HL-60 (cell line): ENCODE measurements around the gene THUMPD3.
A peak's percentile ranks its signal among the peaks of the same experiment; 100 is the strongest.

Experiments used
- DNase-seq, 2 experiments: peaks; one replicate each; pipeline ENCODE4 v3.0.0-alpha.2; 2010 to 2020; ENCODE audit warnings: low read depth in 1 of 2, low spot score in 1 of 2
- H3K27ac ChIP-seq: fragments of 250-450 bp; sonication (Bioruptor Pico); replicated peaks from 2 replicates; pipeline ENCODE4 v1.5.1; 2020; ENCODE audit warnings: mild to moderate bottlenecking, moderate library complexity
- H3K27me3 ChIP-seq: fragments of 250-450 bp; sonication (Bioruptor Pico); 2 replicates; pipeline ENCODE4 v1.5.1; 2021; ENCODE audit warnings: mild to moderate bottlenecking, moderate library complexity; ENCODE audit not compliant: insufficient read depth, poor library complexity, severe bottlenecking
- H3K4me3 ChIP-seq: replicated peaks from 2 replicates; pipeline ENCODE4 v1.5.1; 2011; ENCODE audit warnings: mild to moderate bottlenecking, control low read depth, low read length; ENCODE audit not compliant: insufficient read depth
- CTCF ChIP-seq: IDR thresholded peaks from one replicate; pipeline ENCODE4 v1.5.1; 2011; ENCODE audit warnings: low read length, control low read depth, inconsistent platforms; ENCODE audit not compliant: insufficient read depth
- GABPA ChIP-seq: IDR thresholded peaks from 2 replicates; pipeline ENCODE4 v1.6.1; 2012; ENCODE audit warnings: low read depth
- POLR2AphosphoS5 ChIP-seq: IDR thresholded peaks from 2 replicates; pipeline ENCODE4 v1.6.1; 2012; ENCODE audit warnings: low read depth
- SPI1 ChIP-seq: IDR thresholded peaks from 2 replicates; pipeline ENCODE4 v1.6.1; 2012; ENCODE audit warnings: low read depth, mild to moderate bottlenecking, borderline replicate concordance
- TF ChIP-seq, protein P1 (sequence below): IDR thresholded peaks from 2 replicates; pipeline ENCODE4 v1.6.1; 2012; ENCODE audit warnings: low read depth; ENCODE audit not compliant: insufficient replicate concordance

Gene THUMPD3

GRCh38 chr3:9351709-9352126 is 11.1 kb upstream of the THUMPD3 start:
- no peak for DNase-seq
- TF ChIP-seq GABPA: no peak
- TF ChIP-seq POLR2AphosphoS5: no peak
- TF ChIP-seq, protein P1, sequence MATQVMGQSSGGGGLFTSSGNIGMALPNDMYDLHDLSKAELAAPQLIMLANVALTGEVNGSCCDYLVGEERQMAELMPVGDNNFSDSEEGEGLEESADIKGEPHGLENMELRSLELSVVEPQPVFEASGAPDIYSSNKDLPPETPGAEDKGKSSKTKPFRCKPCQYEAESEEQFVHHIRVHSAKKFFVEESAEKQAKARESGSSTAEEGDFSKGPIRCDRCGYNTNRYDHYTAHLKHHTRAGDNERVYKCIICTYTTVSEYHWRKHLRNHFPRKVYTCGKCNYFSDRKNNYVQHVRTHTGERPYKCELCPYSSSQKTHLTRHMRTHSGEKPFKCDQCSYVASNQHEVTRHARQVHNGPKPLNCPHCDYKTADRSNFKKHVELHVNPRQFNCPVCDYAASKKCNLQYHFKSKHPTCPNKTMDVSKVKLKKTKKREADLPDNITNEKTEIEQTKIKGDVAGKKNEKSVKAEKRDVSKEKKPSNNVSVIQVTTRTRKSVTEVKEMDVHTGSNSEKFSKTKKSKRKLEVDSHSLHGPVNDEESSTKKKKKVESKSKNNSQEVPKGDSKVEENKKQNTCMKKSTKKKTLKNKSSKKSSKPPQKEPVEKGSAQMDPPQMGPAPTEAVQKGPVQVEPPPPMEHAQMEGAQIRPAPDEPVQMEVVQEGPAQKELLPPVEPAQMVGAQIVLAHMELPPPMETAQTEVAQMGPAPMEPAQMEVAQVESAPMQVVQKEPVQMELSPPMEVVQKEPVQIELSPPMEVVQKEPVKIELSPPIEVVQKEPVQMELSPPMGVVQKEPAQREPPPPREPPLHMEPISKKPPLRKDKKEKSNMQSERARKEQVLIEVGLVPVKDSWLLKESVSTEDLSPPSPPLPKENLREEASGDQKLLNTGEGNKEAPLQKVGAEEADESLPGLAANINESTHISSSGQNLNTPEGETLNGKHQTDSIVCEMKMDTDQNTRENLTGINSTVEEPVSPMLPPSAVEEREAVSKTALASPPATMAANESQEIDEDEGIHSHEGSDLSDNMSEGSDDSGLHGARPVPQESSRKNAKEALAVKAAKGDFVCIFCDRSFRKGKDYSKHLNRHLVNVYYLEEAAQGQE: no peak
- TF ChIP-seq CTCF: no peak
- no peak for TF ChIP-seq SPI1
- no peaks in the 10 kb centered on the region for H3K27me3 ChIP-seq
- no peak overlapping the region for H3K27ac ChIP-seq
- no peak overlapping the region for H3K4me3 ChIP-seq

- H3K4me3 ChIP-seq: no peak overlapping the region
- peak overlapping the region; percentile 82; the same call in 1 of the 2 replicates for H3K27ac ChIP-seq
- DNase-seq: peak; percentile 21 to 75
- TF ChIP-seq, protein P1: no peak
- TF ChIP-seq GABPA (no peak), CTCF (peak; percentile 96), SPI1 (no peak)
- H3K27me3 ChIP-seq: no peaks in the 10 kb centered on the region
Measured at GRCh38 chr3:9352917-9353752, 9.7 kb upstream of the THUMPD3 start.

- no peak for DNase-seq
- H3K27ac ChIP-seq: peak overlapping the region; percentile 94
- TF ChIP-seq POLR2AphosphoS5 (no peak), CTCF (no peak), GABPA (no peak), SPI1 (no peak)
- TF ChIP-seq, protein P1: no peak
- no peaks in the 10 kb centered on the region for H3K27me3 ChIP-seq
- H3K4me3 ChIP-seq: peak overlapping the region; percentile 60
Measured at GRCh38 chr3:9361691-9362388, 1.0 kb upstream of the THUMPD3 start.
